Measurements from ENCODE around the gene AFF2. TPM values are rescaled to one million over a fixed set of nuclear protein-coding genes. Genes with fewer than 3 reads are reported as not detected.

AFF2 gene
- polyA plus RNA-seq, 1 experiment = 0.04 TPM

DNA sequence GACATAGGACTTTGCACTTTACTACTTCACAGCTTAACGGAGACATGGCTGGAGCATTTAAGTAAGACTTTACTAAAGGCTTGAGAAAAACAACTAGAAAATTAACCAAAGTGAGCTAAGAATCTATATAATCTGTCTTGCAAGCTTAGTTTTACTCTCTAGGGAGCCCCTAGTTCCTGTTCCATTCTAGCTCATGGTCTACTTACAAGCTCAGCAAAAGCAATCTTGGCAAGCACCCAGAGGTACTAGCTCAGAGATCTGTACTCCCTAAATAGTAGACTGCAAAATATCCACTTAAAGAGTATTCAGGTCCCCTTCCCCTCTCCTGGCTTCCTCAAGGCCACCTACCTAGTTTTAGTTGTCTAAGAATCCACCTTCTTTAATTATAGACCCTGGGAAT is 535.7 kb downstream of the AFF2 start:
- Histone ChIP-seq H3K27ac (ENCODE audit: low read depth, low read length) (no peak overlapping the region), H3K4me3 (ENCODE audit: low read depth, low read length) (no peak overlapping the region), H3K9me3 (ENCODE audit: control insufficient read depth, insufficient read depth, low read length) (no peaks in the 10 kb centered on the region), H3K27me3 (ENCODE audit: control insufficient read depth, insufficient read depth, low read length) (no peaks in the 10 kb centered on the region)
- CTCF ChIA-PET = no interaction called here
- POLR2A ChIA-PET = no interaction called here
- DNase-seq (ENCODE audit: low read depth, low spot score) = no peak
- TF ChIP-seq, protein P1, sequence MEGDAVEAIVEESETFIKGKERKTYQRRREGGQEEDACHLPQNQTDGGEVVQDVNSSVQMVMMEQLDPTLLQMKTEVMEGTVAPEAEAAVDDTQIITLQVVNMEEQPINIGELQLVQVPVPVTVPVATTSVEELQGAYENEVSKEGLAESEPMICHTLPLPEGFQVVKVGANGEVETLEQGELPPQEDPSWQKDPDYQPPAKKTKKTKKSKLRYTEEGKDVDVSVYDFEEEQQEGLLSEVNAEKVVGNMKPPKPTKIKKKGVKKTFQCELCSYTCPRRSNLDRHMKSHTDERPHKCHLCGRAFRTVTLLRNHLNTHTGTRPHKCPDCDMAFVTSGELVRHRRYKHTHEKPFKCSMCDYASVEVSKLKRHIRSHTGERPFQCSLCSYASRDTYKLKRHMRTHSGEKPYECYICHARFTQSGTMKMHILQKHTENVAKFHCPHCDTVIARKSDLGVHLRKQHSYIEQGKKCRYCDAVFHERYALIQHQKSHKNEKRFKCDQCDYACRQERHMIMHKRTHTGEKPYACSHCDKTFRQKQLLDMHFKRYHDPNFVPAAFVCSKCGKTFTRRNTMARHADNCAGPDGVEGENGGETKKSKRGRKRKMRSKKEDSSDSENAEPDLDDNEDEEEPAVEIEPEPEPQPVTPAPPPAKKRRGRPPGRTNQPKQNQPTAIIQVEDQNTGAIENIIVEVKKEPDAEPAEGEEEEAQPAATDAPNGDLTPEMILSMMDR (IDR thresholded peaks at IDR 0.05; ENCODE audit: low read depth, low read length) = no peak

DNA sequence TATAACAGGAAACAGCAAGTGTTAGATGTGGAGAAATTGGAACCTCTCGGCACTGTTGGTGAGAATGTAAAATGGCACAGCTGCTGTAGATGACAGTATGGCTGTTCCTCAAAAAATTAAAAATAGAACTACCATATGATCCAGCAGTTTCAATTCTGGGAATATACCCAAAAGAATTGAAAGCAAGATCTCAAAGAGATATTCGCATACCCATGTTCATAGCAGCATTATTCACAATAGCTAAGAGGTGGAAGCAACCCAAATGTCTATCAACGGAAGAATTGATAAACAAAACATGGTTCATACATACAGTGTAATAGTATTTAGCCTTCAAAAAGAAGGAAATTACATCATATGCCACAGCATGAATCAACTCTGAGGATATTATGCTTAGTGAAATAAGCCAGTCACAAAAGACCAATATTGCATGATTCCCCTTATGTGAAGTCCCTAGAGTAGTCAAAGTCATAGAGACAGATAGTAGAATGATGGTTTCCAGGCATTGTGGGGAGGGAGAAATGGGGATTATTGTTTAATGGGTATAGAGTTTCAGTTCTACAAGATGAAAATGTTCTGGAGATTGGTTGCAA is 537.0 kb downstream of the AFF2 start:
- Histone ChIP-seq H3K27me3 (ENCODE audit: control insufficient read depth, insufficient read depth, low read length) (no peaks in the 10 kb centered on the region), H3K4me3 (ENCODE audit: low read depth, low read length) (no peak overlapping the region), H3K9me3 (ENCODE audit: control insufficient read depth, insufficient read depth, low read length) (no peaks in the 10 kb centered on the region), H3K27ac (ENCODE audit: low read depth, low read length) (no peak overlapping the region)
- TF ChIP-seq, protein P1 (IDR thresholded peaks at IDR 0.05; ENCODE audit: low read depth, low read length) = no peak
- POLR2A ChIA-PET = no interaction called here
- CTCF ChIA-PET = no interaction called here
- no peak for DNase-seq (ENCODE audit: low read depth, low spot score)

DNA sequence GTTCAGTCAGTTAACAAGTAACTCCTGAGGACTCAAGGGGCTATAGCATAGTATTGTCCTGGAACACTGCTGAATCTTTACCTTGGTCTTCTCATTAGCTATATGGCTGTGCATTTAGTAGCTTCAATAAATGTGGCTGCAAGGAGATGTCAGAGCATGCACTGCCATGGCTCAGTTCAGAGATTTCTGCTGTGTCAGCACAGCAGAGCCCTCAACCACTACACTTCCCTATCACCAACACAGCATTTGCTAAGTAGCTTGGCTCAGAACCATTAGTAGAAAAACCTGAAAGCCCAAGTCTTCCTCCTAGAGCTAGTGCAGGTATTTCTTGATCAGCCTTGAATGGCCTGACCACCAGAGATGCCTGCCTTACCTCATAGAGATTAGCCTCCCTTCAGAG is 538.6 kb downstream of the AFF2 start:
- no peak for DNase-seq (ENCODE audit: low read depth, low spot score)
- H3K4me3 ChIP-seq (ENCODE audit: low read depth, low read length) = no peak overlapping the region
- POLR2A ChIA-PET = no interaction called here
- H3K27ac ChIP-seq (ENCODE audit: low read depth, low read length) = no peak overlapping the region
- TF ChIP-seq, protein P1 (IDR thresholded peaks at IDR 0.05; ENCODE audit: low read depth, low read length) = no peak
- H3K9me3 ChIP-seq (ENCODE audit: control insufficient read depth, insufficient read depth, low read length) = no peaks in the 10 kb centered on the region
- CTCF ChIA-PET = no interaction called here
- no peaks in the 10 kb centered on the region for H3K27me3 ChIP-seq (ENCODE audit: control insufficient read depth, insufficient read depth, low read length)

DNA sequence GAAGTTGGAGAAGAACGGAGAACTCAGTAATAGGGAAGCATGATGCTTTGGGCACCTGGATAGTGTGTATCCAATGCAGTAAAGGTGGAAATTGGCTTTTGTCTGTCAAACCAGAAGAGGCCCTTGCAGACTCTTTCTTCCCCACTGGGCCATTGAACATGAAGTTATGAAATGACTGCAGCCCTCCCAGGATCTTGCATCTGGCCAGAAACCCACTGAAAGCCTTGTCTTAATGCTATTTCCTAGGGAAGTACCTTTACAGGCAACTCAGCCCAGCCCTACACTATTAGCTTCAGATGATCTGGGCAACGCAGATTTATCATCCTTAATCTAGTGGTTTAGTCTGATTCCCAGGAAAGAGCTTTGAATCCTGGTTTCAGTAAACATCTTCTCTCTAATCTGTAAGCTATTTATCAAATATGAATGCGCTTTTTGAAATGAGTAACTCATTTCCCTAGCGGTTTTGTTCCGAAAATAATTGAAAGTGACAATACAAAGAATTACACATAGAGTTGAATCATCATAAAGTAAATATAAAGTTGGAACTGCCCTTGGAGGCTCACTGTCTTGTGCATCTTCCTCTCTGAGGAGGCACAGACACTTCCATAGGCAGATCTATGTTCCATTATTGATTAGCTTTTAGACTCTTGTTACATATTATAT is 540.6 kb downstream of the AFF2 start:
- Histone ChIP-seq H3K27ac (ENCODE audit: low read depth, low read length) (no peak overlapping the region), H3K27me3 (ENCODE audit: control insufficient read depth, insufficient read depth, low read length) (no peaks in the 10 kb centered on the region), H3K4me3 (ENCODE audit: low read depth, low read length) (no peak overlapping the region), H3K9me3 (ENCODE audit: control insufficient read depth, insufficient read depth, low read length) (no peaks in the 10 kb centered on the region)
- CTCF ChIA-PET = no interaction called here
- DNase-seq (ENCODE audit: low read depth, low spot score) = no peak
- POLR2A ChIA-PET = no interaction called here
- TF ChIP-seq, protein P1 (IDR thresholded peaks at IDR 0.05; ENCODE audit: low read depth, low read length) = no peak

DNA sequence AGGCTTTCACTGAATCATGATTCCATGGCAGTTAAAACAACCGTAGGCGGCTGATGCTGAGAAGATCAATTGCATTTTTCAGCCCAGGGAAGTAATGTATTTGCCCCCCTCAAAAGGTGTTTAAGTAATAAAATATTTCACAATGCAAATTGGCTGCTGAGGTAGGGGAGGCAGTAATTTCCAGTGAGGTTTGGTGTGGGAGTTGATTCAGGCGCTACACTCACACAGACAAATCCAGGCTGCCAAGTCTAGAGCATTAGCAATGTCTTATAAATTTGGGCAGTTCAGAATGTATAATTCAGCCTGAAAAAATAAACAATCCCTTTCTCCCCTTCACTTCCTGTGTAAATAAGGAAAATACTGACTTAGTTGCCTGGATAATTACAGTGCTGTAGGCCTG is 543.0 kb downstream of the AFF2 start:
- DNase-seq (ENCODE audit: low read depth, low spot score) = no peak
- Histone ChIP-seq H3K9me3 (ENCODE audit: control insufficient read depth, insufficient read depth, low read length) (no peaks in the 10 kb centered on the region), H3K27me3 (ENCODE audit: control insufficient read depth, insufficient read depth, low read length) (no peaks in the 10 kb centered on the region), H3K27ac (ENCODE audit: low read depth, low read length) (no peak overlapping the region), H3K4me3 (ENCODE audit: low read depth, low read length) (no peak overlapping the region)
- ChIA-PET POLR2A (no interaction called here), CTCF (no interaction called here)
- TF ChIP-seq, protein P1 (IDR thresholded peaks at IDR 0.05; ENCODE audit: low read depth, low read length) = no peak
